GM21528 (cell line): ENCODE measurements around the gene SORD.
"Not testable (repeated sequence)": the region's sequence is repeated elsewhere in the genome, so short reads cannot be mapped to it uniquely, and the experiment has no call there.

ENCODE experiments used
- ATAC-seq: cut with Tn5 transposase; IDR thresholded peaks from one replicate; pipeline ENCODE4 v1.9.1; 2021; ENCODE audit warnings: mild to moderate bottlenecking, moderate library complexity; ENCODE audit not compliant: unreplicated experiment, low FRiP score

SORD gene

GRCh38 chr15:45023659-45024225, 747 bp downstream of the SORD start:
- ATAC-seq = peak; percentile 5

GRCh38 chr15:45024649-45025048, 1.7 kb downstream of the SORD start:
- not testable (repeated sequence) for ATAC-seq

- ATAC-seq = not testable (repeated sequence)
Measured at GRCh38 chr15:45025627-45026026, 2.6 kb downstream of the SORD start.

- ATAC-seq = no peak
Measured at GRCh38 chr15:45026651-45027190, 3.7 kb downstream of the SORD start.

- ATAC-seq = no peak
Measured at GRCh38 chr15:45027220-45027619, 4.2 kb downstream of the SORD start.

GRCh38 chr15:45030743-45031142, 7.7 kb downstream of the SORD start:
- no peak for ATAC-seq

GRCh38 chr15:45031522-45032028, 8.6 kb downstream of the SORD start:
- not testable (repeated sequence) for ATAC-seq

- ATAC-seq = not testable (repeated sequence)
Measured at GRCh38 chr15:45032501-45032900, 9.5 kb downstream of the SORD start.

- ATAC-seq = not testable (repeated sequence)
Measured at GRCh38 chr15:45034087-45034486, 11.1 kb downstream of the SORD start.

GRCh38 chr15:45034600-45035375, 11.8 kb downstream of the SORD start:
- ATAC-seq = not testable (repeated sequence)

- ATAC-seq = peak; percentile 64
Measured at GRCh38 chr15:45036812-45037781, 14.1 kb downstream of the SORD start.

GRCh38 chr15:45037936-45038335, 14.9 kb downstream of the SORD start:
- no peak for ATAC-seq

- ATAC-seq = not testable (repeated sequence)
Measured at GRCh38 chr15:45040396-45040795, 17.4 kb downstream of the SORD start.

- not testable (repeated sequence) for ATAC-seq
Measured at GRCh38 chr15:45041538-45041937, 18.5 kb downstream of the SORD start.

GRCh38 chr15:45042859-45043258, 19.9 kb downstream of the SORD start:
- ATAC-seq = not testable (repeated sequence)

GRCh38 chr15:45044270-45044669, 21.3 kb downstream of the SORD start:
- ATAC-seq = not testable (repeated sequence)

GRCh38 chr15:45048449-45048793, 25.4 kb downstream of the SORD start:
- ATAC-seq = not testable (repeated sequence)

- ATAC-seq = peak; percentile 59
Measured at GRCh38 chr15:45048794-45049631, 26.0 kb downstream of the SORD start.

GRCh38 chr15:45050587-45050986, 27.6 kb downstream of the SORD start:
- ATAC-seq = no peak

GRCh38 chr15:45052676-45053075, 29.7 kb downstream of the SORD start:
- not testable (repeated sequence) for ATAC-seq
